Natural killer cell (primary cell): ENCODE data around the gene BMF. TPM values are rescaled to one million over a fixed set of nuclear protein-coding genes. Genes with fewer than 3 reads are reported as not detected.

Source experiments
- ATAC-seq, 3 donors: fragments of 150-1000 bp in 2 of 3; fragments of 200-7000 bp in 1 of 3; cut with Tn5 transposase; 1 replicate in 1 of 3; 2 replicates in 2 of 3; pipeline ENCODE4 v1.10.0; 2021; ENCODE audit warnings: mild to moderate bottlenecking in 2 of 3, moderate library complexity in 2 of 3
- DNase-seq, 2 donors: peaks; one replicate each; pipeline versions ENCODE4 v3.0.0 to v3.0.0-alpha.2; 2013 to 2021; ENCODE audit warnings: mixed read lengths in 1 of 2
- H3K27ac ChIP-seq: one replicate; pipeline ENCODE4 v1.5.1; 2013; ENCODE audit warnings: mild to moderate bottlenecking, low read length
- H3K27me3 ChIP-seq: one replicate; pipeline ENCODE4 v1.6.1; 2013; ENCODE audit warnings: low read length; ENCODE audit not compliant: control insufficient read depth, insufficient read depth
- H3K36me3 ChIP-seq: one replicate; pipeline ENCODE4 v1.6.1; 2013; ENCODE audit warnings: low read length; ENCODE audit not compliant: control insufficient read depth, insufficient read depth
- H3K4me1 ChIP-seq: one replicate; pipeline ENCODE4 v1.6.1; 2013; ENCODE audit warnings: low read length; ENCODE audit not compliant: control insufficient read depth, insufficient read depth
- H3K4me3 ChIP-seq: one replicate; pipeline ENCODE4 v1.5.1; 2013; ENCODE audit warnings: low read length
- H3K9me3 ChIP-seq: one replicate; pipeline ENCODE4 v1.6.1; 2013; ENCODE audit warnings: low read length; ENCODE audit not compliant: control insufficient read depth, insufficient read depth
- H3K27ac Mint-ChIP-seq, 2 donors: one replicate each; pipeline ENCODE4 v1.8.0; 2022; ENCODE audit warnings: mild to moderate bottlenecking in 2 of 2, mixed read lengths in 2 of 2, moderate library complexity in 1 of 2
- H3K27me3 Mint-ChIP-seq, 2 donors: one replicate each; pipeline ENCODE4 v1.8.0; 2022; ENCODE audit warnings: low read depth in 2 of 2, mixed read lengths in 2 of 2
- H3K36me3 Mint-ChIP-seq: one replicate; pipeline ENCODE4 v1.8.0; 2022; ENCODE audit warnings: mixed read lengths
- H3K4me1 Mint-ChIP-seq, 2 donors: one replicate each; pipeline ENCODE4 v1.8.0; 2022; ENCODE audit warnings: mixed read lengths in 2 of 2
- H3K4me3 Mint-ChIP-seq: one replicate; pipeline ENCODE4 v1.8.0; 2022; ENCODE audit warnings: mild to moderate bottlenecking, moderate library complexity, mixed read lengths
- H3K9me3 Mint-ChIP-seq, 2 donors: one replicate each; pipeline ENCODE4 v1.8.0; 2022; ENCODE audit warnings: mixed read lengths in 2 of 2
- WGBS: methylation state at CpG from one replicate; pipeline ENCODE4 v1.1.7; 2013; ENCODE audit warnings: missing lambda C conversion rate; ENCODE audit not compliant: insufficient coverage; 5-methylcytosine and 5-hydroxymethylcytosine counted together
- intact Hi-C: fragments of 100-400 bp; cut with micrococcal nuclease; formaldehyde crosslinking; loops from one replicate; pipeline ENCODE4 v1.14.2; 2022
- total RNA-seq, 4 donors: library from RNA; stranded (reverse); fragments of 120-200 nt in 1 of 4; gene quantifications; one replicate each; pipeline versions ENCODE4 v1.2.3 to v1.2.4, GENCODE V29; 2013 to 2022
- TF ChIP-seq, protein P1 (sequence below): fragments of 200-600 bp; IDR thresholded peaks from one replicate; pipeline ENCODE4 v1.8.0; 2022; ENCODE audit warnings: antibody characterized with exemption

Gene BMF
- total RNA-seq, 3 donors from 2014 or later (not counting 1 experiment from before 2014, with no cell fraction given): 7.6 to 10.5 (median 9.8) TPM

DNA sequence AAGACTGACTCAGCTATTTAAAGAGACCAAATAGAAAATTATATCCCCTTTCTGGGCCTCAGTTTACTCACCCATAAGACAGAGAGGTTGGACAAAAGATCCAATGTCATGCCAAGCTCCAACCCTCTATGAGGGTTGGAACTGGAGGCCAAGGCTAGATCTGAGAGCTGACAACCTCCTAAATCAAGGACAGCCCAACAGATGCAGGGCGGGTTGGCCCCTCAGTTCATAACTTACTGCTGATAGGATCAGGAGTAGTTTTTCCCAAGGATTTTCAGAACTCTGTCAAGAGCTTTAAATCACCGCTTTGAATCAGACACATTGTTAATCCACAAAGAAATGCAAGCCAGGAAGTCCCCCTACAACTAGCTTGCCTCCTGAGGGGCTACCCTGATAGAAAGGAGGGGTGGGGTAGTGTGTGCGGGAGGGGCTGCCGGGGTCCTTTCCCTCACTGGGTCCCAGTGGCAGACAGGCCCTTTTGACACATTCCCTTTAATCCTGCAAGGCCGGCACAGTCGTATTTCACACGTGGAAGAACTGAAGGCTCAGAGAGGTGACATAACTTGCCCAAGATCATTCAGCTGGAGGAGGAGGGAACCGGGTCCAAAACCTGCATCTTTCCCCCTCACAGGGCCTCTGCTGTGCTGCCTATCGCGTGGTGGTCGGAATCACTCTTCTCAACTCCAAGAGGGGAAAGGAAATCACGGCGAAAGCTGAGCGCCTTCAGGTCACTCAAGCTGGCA, 21.4 kb downstream of the BMF start:
- no peak for ATAC-seq
- TF ChIP-seq, protein P1, sequence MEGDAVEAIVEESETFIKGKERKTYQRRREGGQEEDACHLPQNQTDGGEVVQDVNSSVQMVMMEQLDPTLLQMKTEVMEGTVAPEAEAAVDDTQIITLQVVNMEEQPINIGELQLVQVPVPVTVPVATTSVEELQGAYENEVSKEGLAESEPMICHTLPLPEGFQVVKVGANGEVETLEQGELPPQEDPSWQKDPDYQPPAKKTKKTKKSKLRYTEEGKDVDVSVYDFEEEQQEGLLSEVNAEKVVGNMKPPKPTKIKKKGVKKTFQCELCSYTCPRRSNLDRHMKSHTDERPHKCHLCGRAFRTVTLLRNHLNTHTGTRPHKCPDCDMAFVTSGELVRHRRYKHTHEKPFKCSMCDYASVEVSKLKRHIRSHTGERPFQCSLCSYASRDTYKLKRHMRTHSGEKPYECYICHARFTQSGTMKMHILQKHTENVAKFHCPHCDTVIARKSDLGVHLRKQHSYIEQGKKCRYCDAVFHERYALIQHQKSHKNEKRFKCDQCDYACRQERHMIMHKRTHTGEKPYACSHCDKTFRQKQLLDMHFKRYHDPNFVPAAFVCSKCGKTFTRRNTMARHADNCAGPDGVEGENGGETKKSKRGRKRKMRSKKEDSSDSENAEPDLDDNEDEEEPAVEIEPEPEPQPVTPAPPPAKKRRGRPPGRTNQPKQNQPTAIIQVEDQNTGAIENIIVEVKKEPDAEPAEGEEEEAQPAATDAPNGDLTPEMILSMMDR: no peak
- Histone ChIP-seq H3K27ac (no peak overlapping the region), H3K4me3 (no peak overlapping the region), H3K4me1 (peaks cover 13% of the 10 kb centered on the region), H3K36me3 (no peaks in the 10 kb centered on the region), H3K27me3 (peaks cover 4% of the 10 kb centered on the region), H3K9me3 (no peaks in the 10 kb centered on the region)
- Mint-ChIP-seq H3K27me3 (peaks cover 10 to 17% of the 10 kb centered on the region in 2 donors), H3K4me1 (no peaks in the 10 kb centered on the region), H3K27ac (no peak overlapping the region), H3K36me3 (no peaks in the 10 kb centered on the region), H3K4me3 (no peak overlapping the region), H3K9me3 (no peaks in the 10 kb centered on the region)
- no peak for DNase-seq
- WGBS: 87% methylated on average over 13 of the region's 14 CpGs
- intact Hi-C loops: no loop called here

DNA sequence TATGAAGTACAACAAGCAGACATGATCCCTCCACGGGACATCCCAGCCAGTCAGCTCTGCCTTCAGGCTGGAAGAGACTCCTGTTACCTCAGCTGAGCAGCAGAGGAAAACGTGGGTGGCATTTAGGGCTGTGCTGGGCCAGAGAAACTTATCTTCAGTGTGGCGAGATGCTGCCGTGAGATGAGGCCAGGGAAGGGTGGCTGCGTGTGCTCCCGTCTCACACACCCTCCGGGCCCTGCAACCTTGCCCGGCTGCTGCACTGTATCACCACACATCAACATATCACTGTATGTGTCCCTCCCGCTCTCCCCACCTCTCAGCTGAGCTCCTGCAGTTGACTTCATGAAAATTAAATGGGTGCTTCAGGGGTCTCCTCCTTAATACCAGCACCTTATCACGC, 23.4 kb downstream of the BMF start:
- Mint-ChIP-seq H3K4me3 (no peak overlapping the region), H3K27ac (no peak overlapping the region), H3K4me1 (peaks cover 7 to 11% of the 10 kb centered on the region in 2 donors), H3K36me3 (no peaks in the 10 kb centered on the region), H3K9me3 (no peaks in the 10 kb centered on the region), H3K27me3 (peaks cover 20 to 35% of the 10 kb centered on the region in 2 donors)
- Histone ChIP-seq H3K27ac (no peak overlapping the region), H3K27me3 (peaks cover 6% of the 10 kb centered on the region), H3K9me3 (no peaks in the 10 kb centered on the region), H3K4me1 (peaks cover 21% of the 10 kb centered on the region), H3K4me3 (no peak overlapping the region), H3K36me3 (no peaks in the 10 kb centered on the region)
- ATAC-seq: no peak
- 68% methylated on average over 9 of the region's 10 CpGs for WGBS
- TF ChIP-seq, protein P1: no peak
- no peak for DNase-seq
- intact Hi-C loops: no loop called here

DNA sequence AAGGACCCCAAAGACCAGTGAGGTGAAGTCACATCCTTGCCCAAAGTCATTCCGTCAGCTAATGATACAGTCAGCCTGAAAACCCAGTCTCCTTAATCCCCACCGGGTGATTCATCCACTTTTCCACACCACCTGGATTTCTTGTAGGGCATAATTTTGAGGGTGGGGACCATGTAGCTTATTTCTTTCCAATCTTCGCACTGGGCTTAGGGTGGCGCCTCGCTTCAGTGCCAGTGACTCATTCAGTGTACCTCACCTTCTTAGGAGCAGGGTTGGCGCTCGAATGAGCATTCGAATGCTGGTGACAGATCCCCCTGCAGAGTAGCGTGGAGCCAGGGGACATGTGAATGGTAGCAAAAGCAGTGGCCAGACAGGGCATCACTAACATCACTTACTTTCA, 24.0 kb downstream of the BMF start:
- ATAC-seq (no peak), DNase-seq (no peak)
- H3K27ac ChIP-seq: no peak overlapping the region
- H3K4me1 Mint-ChIP-seq: peaks cover 7 to 11% of the 10 kb centered on the region in 2 donors
- H3K9me3 ChIP-seq: no peaks in the 10 kb centered on the region
- TF ChIP-seq, protein P1: no peak
- peaks cover 20 to 37% of the 10 kb centered on the region in 2 donors for H3K27me3 Mint-ChIP-seq
- H3K4me3 ChIP-seq: no peak overlapping the region
- intact Hi-C loops: no loop called here
- peaks cover 21% of the 10 kb centered on the region for H3K4me1 ChIP-seq
- no peaks in the 10 kb centered on the region for H3K36me3 ChIP-seq
- no peaks in the 10 kb centered on the region for H3K36me3 Mint-ChIP-seq
- H3K9me3 Mint-ChIP-seq: no peaks in the 10 kb centered on the region
- WGBS: 87% methylated on average over 7 of the region's 9 CpGs
- H3K27ac Mint-ChIP-seq: no peak overlapping the region
- peaks cover 6% of the 10 kb centered on the region for H3K27me3 ChIP-seq
- H3K4me3 Mint-ChIP-seq: no peak overlapping the region
